Psoas muscle (tissue), 8 donors: Measurements from ENCODE around the gene BBS9. TPM values are rescaled to one million over a fixed set of nuclear protein-coding genes. Genes with fewer than 3 reads are reported as not detected.

ENCODE experiments used
- ATAC-seq, 4 donors: fragments of 200-7000 bp; cut with Tn5 transposase; one replicate each; pipeline ENCODE4 v1.9.1; 2020; ENCODE audit warnings: moderate library complexity in 3 of 4, mild to moderate bottlenecking in 2 of 4
- DNase-seq, 2 donors: peaks; one replicate each; pipeline ENCODE4 v3.0.0-alpha.2; 2020
- H3K27ac ChIP-seq: fragments of 200-600 bp; one replicate; pipeline ENCODE4 v1.8.0; 2022
- H3K27me3 ChIP-seq, 3 donors: fragments of 200-600 bp in 1 of 3; one replicate each; pipeline versions ENCODE4 v1.6.1 to v1.8.0; 2013 to 2022; ENCODE audit warnings: low read length in 2 of 3, mild to moderate bottlenecking in 2 of 3, moderate library complexity in 1 of 3; ENCODE audit not compliant: insufficient read depth in 3 of 3
- H3K36me3 ChIP-seq, 2 donors: fragments of 200-600 bp in 1 of 2; one replicate each; pipeline versions ENCODE4 v1.6.1 to v1.8.0; 2013 to 2022; ENCODE audit warnings: low read depth in 1 of 2, mild to moderate bottlenecking in 1 of 2, moderate library complexity in 1 of 2; ENCODE audit not compliant: insufficient read depth in 1 of 2
- H3K4me1 ChIP-seq: fragments of 200-600 bp; one replicate; pipeline ENCODE4 v1.8.0; 2022
- H3K4me3 ChIP-seq: fragments of 200-600 bp; one replicate; pipeline ENCODE4 v1.8.0; 2022; ENCODE audit warnings: mild to moderate bottlenecking
- H3K9me3 ChIP-seq: fragments of 200-600 bp; one replicate; pipeline ENCODE4 v1.8.0; 2022
- WGBS, 3 donors: extraction: QIAGEN DNeasy Blood & Tissue Kit; methylation state at CpG; one replicate each; pipeline versions ENCODE4 v1.1.6 to v1.1.7; 2013; 5-methylcytosine and 5-hydroxymethylcytosine counted together
- intact Hi-C, 2 donors: fragments of 100-400 bp; cut with DNase I; formaldehyde crosslinking; loops; one replicate each; pipeline versions ENCODE4 v1.11.0 to v1.14.2; 2022
- polyA plus RNA-seq, 3 donors: library from polyadenylated mRNA; stranded (reverse); fragments of 200-250 nt; gene quantifications; one replicate each; pipeline ENCODE4 v1.2.3, GENCODE V29; 2013
- total RNA-seq, 4 donors: library from RNA; stranded (reverse); fragmentation: NEBNext Ultra II Directional in 2 of 4; extraction: Animal tissue kit (Norgen Biotek cat#: 25700) in 2 of 4; gene quantifications; one replicate each; pipeline versions ENCODE4 v1.2.1 to v1.2.4, GENCODE V29; 2021 to 2023
- TF ChIP-seq, protein P1 (sequence below): fragments of 200-600 bp; IDR thresholded peaks from one replicate; pipeline ENCODE4 v1.8.0; 2022; ENCODE audit warnings: antibody characterized with exemption
- donor health status: healthy with polysubstance abuse.
- donor health status: DM: no; HTN: no; CAD: no; lungs with moderate emphysema.
- donor health status: Bipolar disorder and iron deficiency.
- donor health status: healthy.
- donor health status: DM: yes; HTN: yes; CAD: no.
- donor health status: DM: no; HTN: no; CAD: no.
- donor health status: DM: no; HTN: no; CAD: no.
- donor health status: DM: yes; HTN: yes; CAD: no.

BBS9 gene
- total and polyA plus RNA-seq, 7 donors: 2.7 to 7.3 (median 4.1) TPM

DNA sequence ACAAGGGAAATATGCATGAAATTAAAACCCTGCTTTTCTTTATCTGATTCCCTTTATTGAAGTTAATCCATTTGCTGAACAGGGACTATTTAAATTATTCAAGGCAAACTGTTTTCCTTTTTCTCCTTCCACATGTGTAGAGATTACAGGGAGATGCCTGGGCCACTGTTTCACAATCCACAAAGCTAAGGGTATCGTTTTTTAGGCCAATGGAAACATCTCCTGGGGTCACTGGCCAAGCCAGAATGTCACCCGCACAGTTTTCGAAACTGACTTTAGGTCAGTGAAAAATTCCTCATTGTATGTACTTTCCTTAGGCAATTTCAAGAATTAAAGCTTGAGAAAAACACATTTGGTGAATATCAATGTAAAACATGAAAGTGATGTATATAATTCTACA, 516.8 kb downstream of the BBS9 start:
- Histone ChIP-seq H3K27me3 (no peaks in the 10 kb centered on the region), H3K9me3 (no peaks in the 10 kb centered on the region), H3K36me3 (no peaks in the 10 kb centered on the region), H3K4me1 (no peaks in the 10 kb centered on the region), H3K27ac (no peak overlapping the region), H3K4me3 (no peak overlapping the region)
- intact Hi-C loops: no loop called here
- TF ChIP-seq, protein P1, sequence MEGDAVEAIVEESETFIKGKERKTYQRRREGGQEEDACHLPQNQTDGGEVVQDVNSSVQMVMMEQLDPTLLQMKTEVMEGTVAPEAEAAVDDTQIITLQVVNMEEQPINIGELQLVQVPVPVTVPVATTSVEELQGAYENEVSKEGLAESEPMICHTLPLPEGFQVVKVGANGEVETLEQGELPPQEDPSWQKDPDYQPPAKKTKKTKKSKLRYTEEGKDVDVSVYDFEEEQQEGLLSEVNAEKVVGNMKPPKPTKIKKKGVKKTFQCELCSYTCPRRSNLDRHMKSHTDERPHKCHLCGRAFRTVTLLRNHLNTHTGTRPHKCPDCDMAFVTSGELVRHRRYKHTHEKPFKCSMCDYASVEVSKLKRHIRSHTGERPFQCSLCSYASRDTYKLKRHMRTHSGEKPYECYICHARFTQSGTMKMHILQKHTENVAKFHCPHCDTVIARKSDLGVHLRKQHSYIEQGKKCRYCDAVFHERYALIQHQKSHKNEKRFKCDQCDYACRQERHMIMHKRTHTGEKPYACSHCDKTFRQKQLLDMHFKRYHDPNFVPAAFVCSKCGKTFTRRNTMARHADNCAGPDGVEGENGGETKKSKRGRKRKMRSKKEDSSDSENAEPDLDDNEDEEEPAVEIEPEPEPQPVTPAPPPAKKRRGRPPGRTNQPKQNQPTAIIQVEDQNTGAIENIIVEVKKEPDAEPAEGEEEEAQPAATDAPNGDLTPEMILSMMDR: no peak
- WGBS, 3 donors: 70 to 82% (median 73%) methylated on average over 3 of the region's 3 CpGs
- no peak for ATAC-seq
- no peak for DNase-seq

DNA sequence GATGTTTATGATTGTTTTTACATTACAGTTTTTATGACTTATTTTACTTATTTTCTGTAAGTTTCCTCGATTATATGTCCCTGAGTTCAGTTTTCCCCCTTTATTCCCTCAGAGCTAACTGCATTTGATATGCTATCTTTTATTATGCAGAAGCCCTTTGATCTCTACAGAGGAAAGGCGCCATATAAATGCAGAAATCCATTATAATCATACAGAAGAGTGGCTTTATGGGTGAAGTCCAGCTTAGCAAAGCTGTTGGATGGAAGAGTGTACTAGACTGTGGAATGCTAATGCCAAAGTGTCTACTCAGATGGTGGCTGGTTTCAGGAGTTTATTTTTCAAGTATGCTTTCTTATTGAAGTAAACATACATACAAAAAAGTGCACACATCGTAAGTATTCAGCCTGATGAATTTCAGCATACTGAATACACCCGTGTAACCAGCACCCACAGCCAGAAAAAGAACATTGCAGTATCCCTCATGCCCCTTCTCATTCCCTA, 517.6 kb downstream of the BBS9 start:
- intact Hi-C loops: no loop called here
- Histone ChIP-seq H3K4me3 (no peak overlapping the region), H3K27me3 (no peaks in the 10 kb centered on the region), H3K36me3 (no peaks in the 10 kb centered on the region), H3K27ac (no peak overlapping the region), H3K4me1 (no peaks in the 10 kb centered on the region), H3K9me3 (no peaks in the 10 kb centered on the region)
- ATAC-seq: no peak
- WGBS, 3 donors: 91 to 97% (median 96%) methylated on average over 4 of the region's 4 CpGs
- TF ChIP-seq, protein P1: no peak
- no peak for DNase-seq

GRCh38 chr7:33649476-33650441, 520.4 kb downstream of the BBS9 start:
- Histone ChIP-seq H3K36me3 (no peaks in the 10 kb centered on the region), H3K27ac (no peak overlapping the region), H3K9me3 (no peaks in the 10 kb centered on the region), H3K4me1 (no peaks in the 10 kb centered on the region), H3K4me3 (no peak overlapping the region), H3K27me3 (no peaks in the 10 kb centered on the region)
- TF ChIP-seq, protein P1: no peak
- 91 to 94% (median 93%) methylated on average over 7 of the region's 7 CpGs for WGBS, 3 donors
- DNase-seq: no peak
- intact Hi-C loops: no loop called here
- ATAC-seq: no peak

- WGBS, 3 donors: 74 to 80% (median 78%) methylated on average over 3 of the region's 3 CpGs
- Histone ChIP-seq H3K4me3 (no peak overlapping the region), H3K27ac (no peak overlapping the region), H3K4me1 (no peaks in the 10 kb centered on the region), H3K9me3 (no peaks in the 10 kb centered on the region), H3K27me3 (no peaks in the 10 kb centered on the region), H3K36me3 (no peaks in the 10 kb centered on the region)
- DNase-seq (no peak), ATAC-seq (no peak)
- TF ChIP-seq, protein P1: no peak
- intact Hi-C loops: no loop called here
These were observed 521.5 kb downstream of the BBS9 start for GRCh38 chr7:33650828-33651227.
